CD4-positive, alpha-beta T cell treated with Interleukin-17A for 1 hour (primary cell): ENCODE data around the gene EIF2AK2.

ENCODE experiments used
- DNase-seq: peaks from one replicate; pipeline ENCODE4 v3.0.0-alpha.2; 2020

EIF2AK2 gene

GRCh38 chr2:37168217-37168981, 11.6 kb upstream of the EIF2AK2 start:
- DNase-seq: peak; percentile 57

- no peak for DNase-seq
Measured at GRCh38 chr2:37167636-37168180, 10.9 kb upstream of the EIF2AK2 start.

DNA sequence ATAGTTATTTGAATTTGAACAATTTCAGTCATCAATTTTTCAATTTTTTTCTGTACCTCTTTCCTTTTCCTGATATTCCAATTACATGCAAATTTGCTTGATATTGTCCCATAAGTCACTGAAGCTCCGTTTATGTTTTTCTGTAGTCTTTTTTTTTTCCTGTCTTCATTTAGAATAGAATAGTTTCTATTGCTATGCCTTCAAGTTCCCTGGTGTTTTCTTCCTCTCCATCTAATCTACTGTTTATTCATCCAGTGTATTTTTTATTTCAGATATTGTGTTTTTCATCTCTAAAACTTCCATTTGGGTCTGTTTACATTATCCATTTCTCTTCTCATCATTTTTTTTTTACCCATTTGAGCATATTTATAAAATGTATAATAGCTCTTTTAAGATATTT, 8.0 kb upstream of the EIF2AK2 start:
- DNase-seq: no peak

DNA sequence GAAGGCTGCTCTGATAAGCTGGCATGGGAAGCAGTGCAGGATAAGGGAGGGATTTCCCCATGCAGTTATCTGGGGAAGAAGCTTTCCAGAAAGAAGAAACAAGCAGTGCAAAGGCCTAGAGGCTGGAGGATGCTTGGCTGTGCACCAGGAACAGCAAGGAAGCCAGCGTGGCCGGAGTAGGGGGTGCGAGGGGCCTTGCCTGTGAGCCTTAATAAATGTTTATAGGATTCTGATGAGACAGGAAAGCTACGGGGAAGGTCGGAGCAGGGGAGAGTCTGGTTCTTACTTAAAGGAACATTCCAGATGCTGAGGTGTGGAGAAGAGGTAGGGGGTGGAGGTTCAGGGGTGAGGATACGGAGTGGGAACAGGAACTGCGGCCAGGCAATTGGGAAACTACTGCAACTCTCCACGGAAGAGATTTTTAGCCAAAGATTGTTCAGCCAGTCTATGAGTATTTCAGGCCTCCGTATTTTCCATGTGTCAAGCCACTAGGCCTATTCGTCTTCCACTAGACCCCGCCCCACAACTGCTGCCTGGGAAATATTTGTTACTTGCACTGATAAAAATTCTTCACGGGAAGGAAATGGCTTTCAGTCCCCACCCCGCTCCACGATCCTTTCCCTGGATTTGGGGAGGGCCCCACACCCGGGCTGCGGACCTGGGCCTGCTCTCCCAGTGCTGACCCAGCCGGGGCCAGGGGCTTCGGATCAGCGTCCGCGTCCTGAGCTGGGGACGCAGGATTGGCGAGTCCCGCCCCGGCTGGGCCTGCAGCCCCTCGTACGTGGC, 516 bp downstream of the EIF2AK2 start:
- peak; percentile 25 for DNase-seq

DNA sequence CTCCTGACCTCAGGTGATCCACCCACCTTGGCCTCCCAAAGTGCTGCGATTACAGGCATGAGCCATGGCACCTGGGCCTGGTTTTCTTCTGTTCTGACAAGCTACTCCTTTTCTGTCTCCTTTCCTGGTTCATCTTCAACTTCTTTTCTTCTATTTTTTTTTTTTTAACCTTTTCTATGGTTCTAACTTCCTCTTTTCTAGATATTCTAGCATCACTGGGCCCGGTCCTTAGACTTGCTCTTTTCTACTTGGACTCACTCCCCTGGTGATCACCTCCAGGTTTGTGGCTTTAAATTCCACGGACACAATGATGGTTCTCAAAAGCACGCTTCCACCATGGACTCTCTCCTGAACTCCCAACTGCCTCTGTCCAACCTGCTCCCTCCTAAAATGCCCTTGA, 2.0 kb downstream of the EIF2AK2 start:
- no peak for DNase-seq

- no peak for DNase-seq
Measured at GRCh38 chr2:37153224-37153623, 3.6 kb downstream of the EIF2AK2 start.

- peak; percentile 61 for DNase-seq
Measured at GRCh38 chr2:37149626-37150322, 7.0 kb downstream of the EIF2AK2 start.

DNA sequence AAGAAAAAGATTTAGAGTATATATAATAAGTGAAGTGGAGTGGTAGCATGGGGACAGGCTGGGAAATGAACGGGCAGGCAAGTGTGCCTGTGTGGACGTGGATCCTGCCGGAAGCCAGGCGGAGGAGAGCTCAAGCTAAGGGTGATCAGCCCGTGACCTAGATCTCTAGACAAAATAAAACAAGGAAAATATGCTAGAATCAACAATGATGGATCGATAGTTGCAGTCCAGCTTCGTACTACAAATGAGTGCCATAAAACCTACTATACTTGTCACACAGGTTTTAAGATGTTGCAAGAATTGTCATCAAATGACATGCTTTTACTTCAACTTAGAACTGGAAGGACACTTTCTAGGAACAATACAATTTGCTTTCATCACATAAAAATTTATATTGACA, 8.5 kb downstream of the EIF2AK2 start:
- no peak for DNase-seq

DNA sequence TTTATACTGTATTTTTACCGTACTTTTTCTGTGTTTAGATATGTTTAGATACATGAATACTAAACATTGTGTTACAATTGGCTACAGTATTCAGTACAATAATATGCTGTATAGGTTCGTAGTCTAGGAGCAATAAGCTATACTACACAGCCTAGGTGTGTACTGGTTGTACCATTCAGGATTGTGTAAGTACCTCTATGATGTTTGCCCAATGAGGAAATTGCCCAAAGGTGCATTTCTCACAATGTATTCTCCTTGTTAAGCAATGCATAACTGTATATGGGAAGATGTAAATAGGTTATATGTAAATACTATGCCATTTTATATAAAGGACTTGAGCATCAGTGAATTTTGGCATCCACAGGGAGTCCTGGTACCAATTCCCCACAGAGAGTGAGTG, 10.7 kb downstream of the EIF2AK2 start:
- DNase-seq: no peak

DNA sequence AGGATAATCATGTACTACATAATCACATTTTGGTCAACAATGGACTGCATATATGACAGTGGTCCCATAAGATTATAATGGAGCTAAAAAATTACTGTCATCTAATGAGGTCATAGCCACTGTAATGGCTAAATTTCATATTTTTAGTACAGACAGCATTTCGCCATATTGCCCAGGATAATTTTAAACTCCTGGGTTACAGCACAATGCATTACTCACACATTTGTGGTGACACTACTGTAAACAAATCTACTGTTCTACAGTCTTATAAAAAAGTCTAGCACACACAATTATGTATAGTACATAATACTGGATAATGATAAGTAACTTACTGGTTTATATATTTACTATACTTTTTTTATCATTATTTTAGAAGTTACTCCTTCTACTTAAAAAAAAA, 12.8 kb downstream of the EIF2AK2 start:
- no peak for DNase-seq

- no peak for DNase-seq
Measured at GRCh38 chr2:37142546-37142945, 14.2 kb downstream of the EIF2AK2 start.

DNA sequence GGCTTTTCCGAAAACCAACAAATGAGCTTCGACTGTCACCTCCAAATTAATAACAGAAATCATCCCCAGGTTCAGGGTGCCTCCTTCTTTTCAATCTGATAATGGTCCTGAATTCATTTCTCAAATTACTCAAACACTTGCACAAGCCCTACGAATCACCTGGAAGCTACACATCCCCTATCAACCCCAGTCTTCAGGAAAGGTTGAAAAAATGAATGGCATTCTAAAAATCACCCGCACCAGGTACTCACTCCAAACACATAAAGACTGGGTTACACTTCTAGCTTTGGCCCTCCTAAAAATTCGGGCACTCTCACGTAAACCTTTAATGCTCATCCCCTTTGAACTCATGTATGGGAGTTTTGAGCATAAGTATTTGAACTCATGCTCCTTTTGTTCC, 23.9 kb downstream of the EIF2AK2 start:
- DNase-seq: no peak

DNA sequence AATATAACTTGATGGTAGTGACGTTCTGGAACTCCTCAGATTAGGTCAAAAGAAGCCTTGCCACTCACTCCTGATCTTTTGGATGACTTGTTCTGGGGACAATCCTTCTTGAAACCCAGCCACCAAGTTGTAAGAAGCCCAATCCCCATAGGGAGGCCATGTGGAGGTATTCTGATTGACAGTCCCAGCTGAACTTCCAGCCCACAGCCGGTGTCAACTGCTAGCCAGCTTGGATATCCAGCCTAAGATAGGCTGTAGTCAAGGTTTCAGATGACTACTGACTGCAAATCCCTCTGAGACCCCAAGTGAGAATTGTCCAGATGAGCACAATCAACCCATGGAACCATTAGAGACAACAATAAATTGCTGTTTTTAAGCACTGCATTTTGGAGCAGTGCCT, 31.4 kb downstream of the EIF2AK2 start:
- no peak for DNase-seq

- DNase-seq: no peak
Measured at GRCh38 chr2:37119157-37119556, 37.6 kb downstream of the EIF2AK2 start.

DNA sequence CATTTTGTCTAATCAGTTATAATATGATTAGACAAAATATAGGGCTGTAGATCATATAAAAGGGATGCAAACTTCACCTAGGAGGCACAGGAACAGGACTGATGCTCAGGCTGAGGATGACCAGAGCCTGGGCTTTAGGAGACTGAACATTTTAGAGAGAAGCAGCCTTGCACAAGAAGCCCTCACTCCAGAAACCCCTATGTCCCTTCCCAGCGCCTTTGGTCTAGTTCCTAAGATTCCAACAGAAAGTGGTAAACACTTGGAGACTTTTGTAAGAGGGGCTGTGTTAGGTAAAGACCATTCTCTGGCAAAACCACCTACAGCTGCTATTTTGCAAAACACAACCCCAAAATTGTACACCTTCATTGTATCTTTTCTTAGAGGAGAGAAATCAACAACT, 39.2 kb downstream of the EIF2AK2 start:
- no peak for DNase-seq

- DNase-seq: no peak
Measured at GRCh38 chr2:37111958-37112357, 44.8 kb downstream of the EIF2AK2 start.

- DNase-seq: no peak
Measured at GRCh38 chr2:37110306-37111212, 46.2 kb downstream of the EIF2AK2 start.

GRCh38 chr2:37109523-37109922, 47.3 kb downstream of the EIF2AK2 start:
- no peak for DNase-seq

GRCh38 chr2:37105150-37105549, 51.6 kb downstream of the EIF2AK2 start:
- no peak for DNase-seq

DNA sequence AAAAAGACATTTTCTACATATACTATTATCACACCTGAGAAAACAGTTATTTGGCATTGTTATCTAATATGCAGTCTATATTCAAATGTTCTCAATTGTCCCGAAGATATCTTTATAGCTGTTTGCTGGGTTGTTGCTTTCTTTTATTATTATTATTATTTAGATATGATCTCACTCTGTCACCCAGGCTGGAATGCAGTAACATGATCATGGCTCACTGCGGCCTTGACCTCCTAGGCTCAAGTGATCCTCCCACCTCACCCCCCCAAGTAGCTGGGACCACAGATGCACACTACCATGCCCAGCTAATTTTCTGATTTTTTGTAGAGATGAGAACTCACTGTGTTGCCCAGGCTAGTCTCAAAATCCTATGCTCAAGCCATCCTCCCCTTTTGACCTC, 52.6 kb downstream of the EIF2AK2 start:
- no peak for DNase-seq

DNA sequence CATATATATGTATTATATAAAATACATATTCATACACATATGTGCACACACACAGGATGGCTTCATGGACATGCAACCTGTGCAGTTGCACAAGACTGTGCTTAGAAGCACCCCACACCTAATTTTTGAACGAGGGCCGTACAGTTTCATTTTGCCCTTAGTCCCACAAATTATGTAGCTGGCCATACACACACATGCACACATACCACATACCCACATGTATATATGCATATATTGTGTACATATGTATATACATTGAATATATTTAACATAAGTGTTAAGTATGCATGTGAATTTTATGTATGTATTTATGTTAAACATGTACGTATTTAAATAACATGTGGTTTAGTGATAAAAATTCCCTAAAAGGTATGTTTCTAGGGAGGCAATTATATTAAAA, 54.2 kb downstream of the EIF2AK2 start:
- no peak for DNase-seq

DNA sequence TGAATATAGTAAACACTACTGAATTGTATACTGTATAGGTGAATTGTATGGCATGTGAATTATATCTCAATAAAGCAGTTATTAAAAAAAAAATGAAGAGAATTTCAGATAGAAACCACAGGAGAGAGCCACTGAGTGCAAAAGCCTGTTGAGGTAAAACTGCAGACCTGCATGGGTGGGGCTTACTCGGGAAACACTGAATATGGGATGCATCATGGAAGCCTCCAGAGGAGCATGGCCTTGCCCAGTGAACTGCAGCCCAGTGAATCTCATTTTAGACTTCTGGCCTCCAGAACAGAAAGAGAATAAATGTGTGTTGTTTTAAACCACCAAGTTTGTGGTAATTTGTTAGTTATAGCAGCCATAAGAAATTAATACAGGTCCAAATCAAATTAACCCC, 56.7 kb downstream of the EIF2AK2 start:
- no peak for DNase-seq
